ENCODE measurements around the gene LRRC18. TPM values are rescaled to one million over a fixed set of nuclear protein-coding genes. Genes with fewer than 3 reads are reported as not detected.
A peak's percentile ranks its signal among the peaks of the same experiment; 100 is the strongest.

The LRRC18 gene
- total RNA-seq, 1 experiment from 2014 or later, result not detected

DNA sequence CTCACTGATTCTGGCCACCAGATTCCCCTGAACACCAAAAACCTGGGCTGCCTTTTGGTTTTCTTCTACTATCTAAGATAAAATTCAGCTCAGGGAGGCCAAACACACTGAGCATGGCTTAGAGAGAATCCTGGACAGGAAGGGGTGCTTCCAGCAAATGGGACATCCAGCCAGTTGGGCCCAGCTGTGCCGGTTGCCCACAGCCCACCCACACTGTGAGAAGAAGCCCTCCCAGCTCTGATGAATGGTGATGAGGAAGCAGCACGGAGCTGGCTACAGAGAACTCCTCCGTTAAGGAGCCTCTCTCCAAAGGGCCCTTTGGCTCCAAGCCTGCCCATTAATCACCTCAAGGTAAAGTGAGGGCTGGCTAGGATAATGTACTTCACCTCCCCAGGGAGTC lies 15.9 kb downstream of the LRRC18 start:
- no peak for DNase-seq (ENCODE audit: extremely low read depth, low read depth)

- DNase-seq (ENCODE audit: extremely low read depth, low read depth), result no peak
Observed at GRCh38 chr10:48913674-48914073, 26.0 kb downstream of the LRRC18 start.

DNA sequence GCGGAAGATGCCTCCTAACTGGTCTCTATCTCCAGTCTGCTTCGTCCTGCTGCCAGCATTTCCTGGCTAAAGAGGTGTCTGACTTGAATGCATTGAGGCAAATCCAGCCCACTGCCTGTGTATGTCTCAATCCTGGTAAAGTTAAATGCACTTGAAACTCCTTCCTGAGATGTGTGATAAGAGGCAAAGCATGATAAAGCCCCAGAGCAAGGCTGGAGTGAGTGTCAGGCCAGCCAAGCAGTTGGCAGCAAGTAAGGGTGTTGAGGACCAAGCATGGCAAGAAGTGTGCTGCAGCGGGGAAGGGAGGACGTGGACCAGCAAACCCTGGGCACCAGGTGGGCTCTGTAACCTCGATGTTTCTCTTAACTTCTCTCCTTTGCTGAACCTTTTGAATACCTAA lies 29.1 kb downstream of the LRRC18 start:
- DNase-seq (ENCODE audit: extremely low read depth, low read depth), result no peak

DNA sequence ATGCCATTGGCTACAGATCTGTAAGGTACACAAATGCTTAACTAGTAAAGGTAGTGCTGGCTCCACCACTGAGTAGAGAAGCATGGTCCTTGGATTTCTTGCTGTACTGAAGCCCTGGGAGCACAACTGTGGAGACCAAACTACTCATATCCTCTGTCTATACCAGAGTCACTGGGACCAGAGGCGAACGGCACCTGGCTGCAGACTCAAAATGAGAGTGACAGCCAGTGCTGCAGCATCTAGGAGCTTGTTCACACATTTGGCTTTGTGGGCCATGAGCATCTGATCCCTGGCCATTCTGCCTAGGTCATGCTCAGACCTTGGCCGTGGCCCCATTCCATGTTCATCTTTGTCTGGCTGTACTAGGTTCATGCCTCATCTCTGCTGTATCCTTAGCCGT lies 31.9 kb downstream of the LRRC18 start:
- no peak for DNase-seq (ENCODE audit: extremely low read depth, low read depth)

DNA sequence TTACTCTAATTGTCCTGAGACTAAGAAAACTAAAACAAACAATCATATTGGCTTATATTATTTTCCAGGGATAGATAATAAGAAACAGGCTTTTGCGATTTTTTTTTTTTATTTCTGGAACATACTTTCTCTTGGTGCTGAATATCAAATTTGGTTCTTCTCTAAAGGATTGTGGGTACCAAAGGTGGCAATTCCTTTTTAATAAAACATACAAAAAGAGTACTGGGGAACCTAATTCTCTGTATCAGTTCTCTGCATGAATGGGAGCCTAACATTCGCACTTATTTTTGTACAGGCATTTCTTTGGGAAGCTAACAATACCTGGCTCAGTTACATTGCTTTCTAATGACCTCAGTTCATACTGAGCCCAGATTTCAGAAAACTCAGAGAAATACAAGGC lies 32.8 kb downstream of the LRRC18 start:
- DNase-seq (ENCODE audit: extremely low read depth, low read depth), result no peak

DNA sequence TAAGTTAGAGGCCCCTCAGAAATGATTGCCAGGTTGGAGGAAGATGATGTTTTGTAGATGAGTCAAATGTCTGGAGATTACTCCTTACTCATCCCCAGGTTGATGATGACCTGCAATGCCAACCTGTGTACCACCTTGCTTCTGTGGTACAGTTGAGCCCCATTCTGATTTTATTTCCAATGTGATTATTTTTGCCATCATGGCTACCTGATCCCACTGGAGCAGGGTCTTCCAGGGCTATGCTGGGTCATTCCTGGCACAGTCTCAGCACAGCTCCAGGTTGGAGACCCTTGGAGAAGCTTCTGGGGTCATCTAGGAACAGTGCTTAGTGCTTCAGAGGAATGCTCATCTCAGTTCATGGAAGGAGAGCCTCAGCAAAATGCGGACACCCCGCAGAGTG lies 34.3 kb downstream of the LRRC18 start:
- no peak for DNase-seq (ENCODE audit: extremely low read depth, low read depth)

GRCh38 chr10:48904861-48905260 lies 34.8 kb downstream of the LRRC18 start:
- no peak for DNase-seq (ENCODE audit: extremely low read depth, low read depth)

DNA sequence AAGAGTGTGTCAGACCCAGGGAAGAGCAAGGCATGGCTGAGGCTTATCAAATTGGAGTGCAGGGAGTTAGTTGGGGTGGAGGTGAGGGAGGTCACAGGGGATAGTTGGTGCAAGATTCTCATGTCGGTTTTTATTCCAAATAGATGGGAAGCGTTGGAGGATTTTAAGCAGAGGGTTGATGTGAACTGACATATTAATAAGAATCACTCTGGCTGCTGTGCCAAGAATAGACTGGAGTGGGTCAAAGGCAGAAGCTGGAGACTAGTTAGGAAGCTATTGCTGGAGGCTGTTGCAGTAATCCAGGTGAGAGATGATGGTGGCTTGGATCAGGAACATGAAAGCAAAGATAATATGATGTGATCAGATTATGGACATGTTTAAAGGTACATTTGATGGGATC lies 36.5 kb downstream of the LRRC18 start:
- no peak for DNase-seq (ENCODE audit: extremely low read depth, low read depth)

- DNase-seq (ENCODE audit: extremely low read depth, low read depth), result no peak
Observed at GRCh38 chr10:48902096-48902495, 37.5 kb downstream of the LRRC18 start.

DNA sequence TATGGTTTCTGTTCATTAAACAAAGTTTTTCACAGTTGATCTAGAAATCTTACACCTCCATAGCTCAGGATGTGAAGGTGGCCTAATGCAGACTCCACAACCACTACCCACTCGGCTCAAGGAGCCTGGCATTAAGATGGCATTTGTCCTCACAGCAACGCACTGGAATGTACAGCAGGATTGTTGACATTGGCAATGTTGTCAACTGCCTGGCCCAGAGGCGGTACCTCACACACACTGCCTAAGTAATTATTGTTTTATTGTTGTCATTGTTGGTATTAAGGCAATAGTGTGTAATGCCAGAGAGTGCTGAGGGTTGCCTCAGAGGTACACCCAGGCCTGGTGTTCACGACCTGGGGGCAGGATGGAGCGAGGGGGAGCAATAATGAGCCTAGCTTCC lies 38.3 kb downstream of the LRRC18 start:
- peak; percentile 33 for DNase-seq (ENCODE audit: extremely low read depth, low read depth)

GRCh38 chr10:48900371-48900801 lies 39.3 kb downstream of the LRRC18 start:
- DNase-seq (ENCODE audit: extremely low read depth, low read depth), result no peak

DNA sequence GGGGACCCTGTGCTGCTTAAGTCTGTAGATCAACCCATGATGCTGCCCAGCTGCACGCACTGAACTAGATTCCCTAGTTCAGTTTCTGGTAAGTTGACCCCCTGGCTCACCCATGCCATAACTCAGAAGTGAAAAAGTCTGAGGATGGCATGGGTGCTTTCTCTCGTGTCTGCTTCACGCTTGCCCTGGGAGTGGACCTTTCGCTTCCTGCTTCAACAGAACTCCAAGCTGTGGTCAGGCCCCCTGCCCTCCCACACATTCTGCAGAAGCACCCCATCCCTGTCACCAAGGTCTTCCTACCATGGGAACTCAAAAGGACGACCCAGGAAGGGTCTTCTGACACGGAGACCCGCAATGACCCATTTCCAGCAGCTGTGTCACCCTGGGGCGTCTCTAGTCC lies 39.9 kb downstream of the LRRC18 start:
- DNase-seq (ENCODE audit: extremely low read depth, low read depth), result no peak

DNA sequence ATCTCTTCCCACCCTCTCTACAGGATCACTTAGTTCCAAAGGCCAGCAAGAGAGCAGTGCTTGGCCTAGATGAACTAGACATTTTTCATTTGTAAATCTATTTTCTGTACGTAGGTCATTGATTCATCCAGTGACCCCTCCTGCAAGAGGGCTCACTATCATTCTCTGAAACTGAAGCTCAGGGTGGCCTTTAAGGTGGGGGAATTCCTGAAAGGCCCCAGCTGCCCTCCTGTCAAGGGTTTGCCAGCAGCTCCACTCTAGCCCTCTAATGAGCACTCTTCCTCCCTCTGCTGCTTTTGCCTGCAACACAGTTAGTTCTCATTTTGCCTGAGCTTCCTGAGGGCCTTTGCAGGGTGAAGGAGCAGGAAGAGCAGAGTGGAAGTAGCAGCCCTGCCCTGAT lies 41.2 kb downstream of the LRRC18 start:
- DNase-seq (ENCODE audit: extremely low read depth, low read depth), result no peak

- DNase-seq (ENCODE audit: extremely low read depth, low read depth), result no peak
Observed at GRCh38 chr10:48897441-48897790, 42.2 kb downstream of the LRRC18 start.

DNA sequence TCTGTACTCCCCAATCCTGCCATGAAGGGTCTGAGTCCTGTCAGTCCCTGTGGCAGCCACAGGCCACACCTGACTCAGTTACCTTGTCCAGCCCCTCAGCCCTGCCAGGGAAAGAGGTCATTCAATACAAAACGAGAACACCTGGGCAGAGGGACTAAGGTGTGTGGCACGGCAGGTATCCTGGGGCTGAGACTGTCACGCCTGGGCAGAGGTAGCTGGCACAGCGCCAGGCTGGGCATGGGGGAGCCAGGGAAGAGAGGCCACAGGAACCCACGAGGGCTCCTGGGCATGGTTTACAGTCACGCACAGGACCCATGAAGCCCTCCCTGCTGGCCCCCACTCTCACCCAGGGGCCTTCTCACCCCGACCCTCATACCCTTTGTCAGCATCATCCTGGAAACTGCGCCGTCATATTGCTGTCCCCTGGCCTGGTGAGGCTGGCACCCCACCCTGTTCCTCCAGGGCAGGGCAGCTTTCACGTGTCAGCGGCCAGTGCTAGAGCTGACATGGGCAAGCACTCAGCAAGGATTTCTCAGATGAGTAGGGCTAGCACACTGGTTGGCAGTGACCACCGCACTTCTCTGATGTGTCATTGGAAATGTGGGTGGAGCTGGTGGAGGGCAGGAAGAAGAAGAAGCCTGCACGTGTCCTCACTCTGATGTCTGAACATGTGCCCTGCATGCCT lies 42.7 kb downstream of the LRRC18 start:
- no peak for DNase-seq (ENCODE audit: extremely low read depth, low read depth)

GRCh38 chr10:48895803-48896195 lies 43.8 kb downstream of the LRRC18 start:
- no peak for DNase-seq (ENCODE audit: extremely low read depth, low read depth)

DNA sequence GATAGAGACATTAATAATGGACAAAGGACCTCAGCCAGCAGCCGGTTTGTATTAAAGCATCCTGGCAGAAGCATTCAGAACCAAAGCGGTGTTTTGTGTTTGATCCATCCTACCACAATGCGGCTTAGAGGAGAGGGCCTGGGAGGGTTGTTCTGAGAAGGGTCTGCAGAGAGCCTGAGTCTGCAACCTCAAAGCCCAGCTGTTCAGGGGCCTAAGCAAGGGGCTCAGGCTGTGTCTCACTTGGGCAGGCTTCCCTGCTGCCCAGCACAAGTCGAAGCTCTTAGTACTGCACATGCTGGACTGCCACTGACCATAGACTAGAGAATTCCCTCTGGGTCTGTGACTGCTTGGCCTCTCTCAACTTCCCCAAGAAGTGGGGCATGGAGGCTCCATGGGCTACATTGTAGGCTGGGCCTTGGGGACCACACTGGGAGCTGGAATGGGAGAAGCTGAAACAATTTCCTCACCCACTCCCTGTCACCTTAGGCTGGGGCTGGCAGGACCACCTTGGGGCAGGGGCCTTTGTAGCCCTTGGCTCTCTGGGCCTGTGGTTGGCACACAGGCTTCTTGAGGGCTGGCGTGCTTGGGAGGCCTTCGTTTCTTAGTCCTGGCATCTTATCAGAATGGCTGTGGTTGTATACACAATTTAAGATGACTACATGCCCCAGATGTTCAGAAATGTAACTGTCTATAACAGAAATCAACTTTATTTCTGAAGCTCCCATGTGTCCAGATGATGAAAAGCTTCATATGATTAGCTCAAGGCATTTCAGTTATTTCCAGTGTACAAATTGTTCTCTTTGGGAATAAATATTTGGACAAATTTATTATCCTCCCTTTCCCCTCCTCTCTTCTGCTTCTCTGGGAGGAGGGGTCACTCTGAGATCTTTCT lies 44.5 kb downstream of the LRRC18 start:
- DNase-seq (ENCODE audit: extremely low read depth, low read depth), result no peak

DNA sequence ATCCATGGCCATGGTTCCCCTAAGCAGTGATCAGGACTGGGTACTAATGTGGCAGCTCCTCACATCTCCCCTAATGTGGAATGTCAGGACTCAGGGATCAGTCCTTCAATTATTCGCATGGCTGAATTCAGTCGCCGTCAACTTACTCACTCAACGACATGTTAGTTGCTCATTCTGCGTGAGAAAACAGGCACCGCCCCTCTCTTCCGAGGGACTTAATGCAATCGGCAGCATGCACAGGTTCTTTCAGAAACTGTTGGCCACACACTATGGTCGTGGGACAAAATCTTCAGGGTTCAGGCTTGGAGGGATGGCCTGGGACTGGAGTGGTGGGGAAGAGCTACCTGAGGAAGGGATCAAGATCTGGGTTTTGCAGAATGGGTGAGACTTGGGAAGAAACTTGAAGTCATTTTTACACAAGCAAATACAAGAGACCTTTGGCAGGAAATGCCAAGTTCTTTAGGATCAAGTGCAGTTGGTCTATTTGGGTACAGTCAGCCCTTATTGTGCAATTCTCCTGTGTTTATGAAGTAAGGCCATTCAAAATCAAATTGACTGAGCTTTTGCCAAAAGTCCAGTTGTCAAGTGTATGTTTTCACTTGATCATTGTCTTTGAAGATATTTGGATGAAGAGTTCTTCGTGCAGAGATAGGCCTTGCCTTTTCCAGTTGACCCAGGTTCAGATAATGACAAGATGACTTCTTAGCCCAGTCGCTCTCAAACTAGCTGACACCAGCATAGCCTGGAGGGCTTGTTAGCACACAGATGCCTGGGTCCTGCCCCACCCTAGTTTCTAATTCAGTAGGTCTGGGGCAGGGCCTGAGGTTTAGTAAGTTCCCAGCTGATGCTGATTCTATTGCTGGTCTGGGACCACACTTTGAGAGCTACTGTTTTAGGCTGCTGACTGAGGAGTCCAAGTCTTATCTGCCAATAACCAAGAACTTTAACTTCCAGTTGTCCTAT lies 48.5 kb downstream of the LRRC18 start:
- no peak for DNase-seq (ENCODE audit: extremely low read depth, low read depth)

GRCh38 chr10:48887982-48888381 lies 51.7 kb downstream of the LRRC18 start:
- DNase-seq (ENCODE audit: extremely low read depth, low read depth), result no peak

DNA sequence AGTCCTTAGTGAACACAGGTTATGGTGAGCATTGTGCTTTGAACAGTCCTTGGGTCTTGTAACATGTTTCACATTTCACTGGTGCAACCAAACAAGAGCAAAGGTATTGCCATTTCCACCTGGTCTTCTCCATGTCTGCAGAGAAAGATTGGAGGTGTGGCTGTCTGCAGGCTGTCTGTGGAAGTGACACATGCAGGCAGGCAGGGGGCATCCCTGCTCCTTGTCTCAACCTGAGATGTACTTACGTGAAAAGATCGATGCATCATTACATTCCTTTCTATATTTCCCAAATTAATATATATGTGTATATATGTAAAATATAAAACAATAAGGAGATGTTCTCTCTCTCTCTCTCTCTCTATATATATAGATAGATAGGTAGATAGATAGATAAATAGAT lies 54.3 kb downstream of the LRRC18 start:
- no peak for DNase-seq (ENCODE audit: extremely low read depth, low read depth)

All from NCI-H460 (cell line).